ENCODE data around the gene EDIL3. TPM values are rescaled to one million over a fixed set of nuclear protein-coding genes. Genes with fewer than 3 reads are reported as not detected.

The EDIL3 gene
- total RNA-seq, 4 donors from 2014 or later = 9.4 to 21.5 (median 17.5) TPM

DNA sequence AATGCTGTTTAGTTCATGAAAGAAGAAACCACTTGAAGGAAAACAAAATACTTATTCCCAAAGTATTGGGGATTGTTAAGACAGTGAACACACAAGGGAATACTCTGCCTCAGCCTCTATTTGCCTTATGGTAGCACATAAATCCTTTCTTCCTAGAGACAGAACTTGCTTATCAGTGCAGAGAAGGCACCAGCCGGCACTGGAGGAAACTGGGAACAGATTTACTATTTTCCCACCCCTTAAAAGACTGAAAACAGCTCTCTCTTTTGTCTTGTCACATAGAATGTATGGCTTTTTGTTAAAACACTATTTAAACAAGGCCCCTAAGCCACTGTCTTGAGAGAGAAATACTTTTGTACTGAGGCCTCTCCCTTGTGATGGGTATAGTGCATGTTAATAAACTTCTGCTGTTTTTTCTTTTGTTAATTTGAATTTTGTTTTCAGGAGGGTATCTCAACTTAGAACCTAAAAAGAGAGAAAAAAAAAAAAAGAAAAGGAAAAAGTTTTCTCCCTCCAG lies 40.7 kb upstream of the EDIL3 start:
- 47% methylated on average over 1 of the region's 1 CpG for WGBS

DNA sequence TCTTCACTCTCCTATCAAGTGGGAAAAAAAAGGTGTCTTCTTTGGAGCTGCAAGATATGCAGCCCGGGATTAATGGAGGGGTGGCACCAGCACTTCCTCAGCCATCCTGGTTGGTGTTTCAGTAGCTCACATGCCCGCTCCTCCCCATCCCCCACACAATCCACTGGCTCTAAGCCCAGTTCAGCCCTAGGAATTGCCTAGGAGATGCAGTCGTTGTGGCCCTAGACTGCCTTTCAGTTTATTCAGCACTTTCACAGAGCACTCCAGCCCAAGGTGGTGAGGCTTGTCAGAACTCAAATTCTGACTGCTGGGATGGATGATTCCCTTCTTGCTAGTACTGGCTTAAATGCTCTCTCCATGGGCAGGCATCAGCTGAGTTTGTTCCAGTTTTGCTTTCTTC lies 35.1 kb upstream of the EDIL3 start:
- 77% methylated on average over 3 of the region's 3 CpGs for WGBS
- DNase-seq (ENCODE audit: low spot score in 2 of 2) = no peak
- TF ChIP-seq, protein P1, sequence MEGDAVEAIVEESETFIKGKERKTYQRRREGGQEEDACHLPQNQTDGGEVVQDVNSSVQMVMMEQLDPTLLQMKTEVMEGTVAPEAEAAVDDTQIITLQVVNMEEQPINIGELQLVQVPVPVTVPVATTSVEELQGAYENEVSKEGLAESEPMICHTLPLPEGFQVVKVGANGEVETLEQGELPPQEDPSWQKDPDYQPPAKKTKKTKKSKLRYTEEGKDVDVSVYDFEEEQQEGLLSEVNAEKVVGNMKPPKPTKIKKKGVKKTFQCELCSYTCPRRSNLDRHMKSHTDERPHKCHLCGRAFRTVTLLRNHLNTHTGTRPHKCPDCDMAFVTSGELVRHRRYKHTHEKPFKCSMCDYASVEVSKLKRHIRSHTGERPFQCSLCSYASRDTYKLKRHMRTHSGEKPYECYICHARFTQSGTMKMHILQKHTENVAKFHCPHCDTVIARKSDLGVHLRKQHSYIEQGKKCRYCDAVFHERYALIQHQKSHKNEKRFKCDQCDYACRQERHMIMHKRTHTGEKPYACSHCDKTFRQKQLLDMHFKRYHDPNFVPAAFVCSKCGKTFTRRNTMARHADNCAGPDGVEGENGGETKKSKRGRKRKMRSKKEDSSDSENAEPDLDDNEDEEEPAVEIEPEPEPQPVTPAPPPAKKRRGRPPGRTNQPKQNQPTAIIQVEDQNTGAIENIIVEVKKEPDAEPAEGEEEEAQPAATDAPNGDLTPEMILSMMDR (IDR thresholded peaks at IDR 0.05) = no peak
- TF ChIP-seq POLR2AphosphoS5 (IDR thresholded peaks at IDR 0.05) (no peak), POLR2A (IDR thresholded peaks at IDR 0.05) (no peak), EP300 (IDR thresholded peaks at IDR 0.05) (no peak)
- Histone ChIP-seq H3K27me3 (no peaks in the 10 kb centered on the region), H3K27ac (no peak overlapping the region), H3K4me3 (no peak overlapping the region), H3K4me1 (no peaks in the 10 kb centered on the region), H3K36me3 (no peaks in the 10 kb centered on the region), H3K9me3 (no peaks in the 10 kb centered on the region)

More for the DNA sequence above, 40.7 kb upstream of the EDIL3 start:
- no peak overlapping the region for H3K4me3 ChIP-seq
- H3K27ac ChIP-seq = no peak overlapping the region
- peaks cover 5% of the 10 kb centered on the region for H3K4me1 ChIP-seq
- H3K27me3 ChIP-seq = no peaks in the 10 kb centered on the region
- DNase-seq (ENCODE audit: low spot score in 2 of 2) = no peak
- TF ChIP-seq POLR2AphosphoS5 (IDR thresholded peaks at IDR 0.05) (no peak), EP300 (IDR thresholded peaks at IDR 0.05) (no peak), POLR2A (IDR thresholded peaks at IDR 0.05) (no peak)
- TF ChIP-seq, protein P1 (IDR thresholded peaks at IDR 0.05) = no peak
- no peaks in the 10 kb centered on the region for H3K9me3 ChIP-seq
- no peaks in the 10 kb centered on the region for H3K36me3 ChIP-seq

DNA sequence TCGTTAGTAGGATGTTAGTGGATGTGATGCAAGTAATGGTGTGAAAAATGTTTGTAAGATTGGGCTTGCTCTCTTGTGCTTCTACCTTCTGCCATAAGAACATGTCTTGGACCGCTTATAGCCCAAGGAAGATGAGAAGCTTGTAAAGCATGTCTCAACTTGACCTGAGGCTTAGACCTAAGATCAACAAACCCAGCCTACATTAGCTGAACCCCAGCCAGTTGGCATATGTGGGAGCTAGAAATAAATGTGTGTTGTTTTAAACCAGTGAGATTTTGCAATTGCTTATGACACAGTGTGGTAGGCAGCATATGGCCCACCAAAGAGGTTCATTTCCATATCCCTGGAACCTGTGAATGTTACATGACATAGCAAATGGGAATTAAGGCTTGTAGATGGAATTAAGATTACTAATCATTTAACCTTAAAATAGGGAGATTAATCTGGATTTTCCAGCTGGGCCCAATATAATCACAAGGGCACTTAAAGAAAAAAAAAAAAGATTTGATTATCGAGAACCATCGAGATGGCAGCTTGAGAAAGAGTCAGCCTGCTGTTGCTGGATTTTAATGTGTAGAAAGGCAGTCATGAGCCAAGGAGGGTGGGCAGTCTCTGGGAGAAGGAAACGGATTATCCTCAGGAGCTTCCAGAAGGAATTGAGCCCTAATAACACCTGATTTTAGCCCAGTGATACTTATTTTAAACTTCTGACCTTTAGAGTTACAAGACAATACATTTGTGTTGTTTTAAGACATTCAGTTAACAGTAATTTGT lies 27.3 kb upstream of the EDIL3 start:
- 59% methylated on average over 5 of the region's 5 CpGs for WGBS
- Histone ChIP-seq H3K4me3 (no peak overlapping the region), H3K27ac (peak overlapping the region; percentile 29), H3K9me3 (no peaks in the 10 kb centered on the region), H3K4me1 (peaks cover 6% of the 10 kb centered on the region), H3K27me3 (no peaks in the 10 kb centered on the region), H3K36me3 (no peaks in the 10 kb centered on the region)
- no peak for DNase-seq (ENCODE audit: low spot score in 2 of 2)
- TF ChIP-seq POLR2AphosphoS5 (IDR thresholded peaks at IDR 0.05) = peak in 1 of 3 donors; percentile 19
- TF ChIP-seq POLR2A (IDR thresholded peaks at IDR 0.05) = no peak
- TF ChIP-seq, protein P1 (IDR thresholded peaks at IDR 0.05) = no peak
- no peak for TF ChIP-seq EP300 (IDR thresholded peaks at IDR 0.05)

DNA sequence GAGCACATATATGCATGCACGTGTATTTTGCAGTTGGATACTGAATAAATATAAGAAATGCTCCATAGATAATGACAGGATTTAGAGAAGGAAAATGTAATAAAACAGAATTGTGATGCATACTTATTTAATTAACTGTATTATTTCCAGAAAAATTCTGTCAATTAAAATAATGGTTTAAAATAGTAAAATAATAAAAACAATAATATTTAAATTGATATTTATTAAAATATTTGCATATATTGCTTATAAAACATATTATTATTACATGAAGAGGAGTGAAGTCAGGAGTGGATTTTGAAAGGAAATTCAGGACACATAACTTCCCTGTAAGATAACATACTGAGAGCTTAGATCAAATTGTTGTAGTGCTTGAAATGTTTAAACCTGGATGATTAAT lies 21.4 kb upstream of the EDIL3 start:
- H3K4me3 ChIP-seq = no peak overlapping the region
- H3K4me1 ChIP-seq = no peaks in the 10 kb centered on the region
- H3K36me3 ChIP-seq = no peaks in the 10 kb centered on the region
- H3K27ac ChIP-seq = no peak overlapping the region
- H3K9me3 ChIP-seq = no peaks in the 10 kb centered on the region
- WGBS = 92% methylated on average over 1 of the region's 1 CpG
- no peak for DNase-seq (ENCODE audit: low spot score in 2 of 2)
- TF ChIP-seq POLR2AphosphoS5 (IDR thresholded peaks at IDR 0.05) (no peak), EP300 (IDR thresholded peaks at IDR 0.05) (no peak), POLR2A (IDR thresholded peaks at IDR 0.05) (no peak)
- TF ChIP-seq, protein P1 (IDR thresholded peaks at IDR 0.05) = no peak
- no peaks in the 10 kb centered on the region for H3K27me3 ChIP-seq

DNA sequence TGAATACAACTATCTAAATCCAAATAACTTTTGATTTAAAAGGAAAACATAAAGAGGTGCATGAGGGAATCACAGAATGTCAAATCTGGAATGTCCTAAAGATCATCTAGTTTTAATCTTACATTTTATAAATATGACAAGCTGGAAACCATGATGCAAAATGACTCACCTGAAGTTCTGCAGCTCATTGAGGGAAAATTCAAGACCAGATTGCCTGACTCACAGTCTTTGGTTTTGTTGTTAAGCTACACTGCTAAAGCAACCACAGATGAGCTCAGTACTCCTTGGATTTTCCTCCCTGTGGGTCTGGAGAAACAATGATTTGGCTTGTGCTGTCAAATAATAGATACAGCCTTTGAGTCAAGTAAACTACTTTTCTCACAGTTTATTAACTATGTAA lies 19.1 kb upstream of the EDIL3 start:
- no peak for TF ChIP-seq EP300 (IDR thresholded peaks at IDR 0.05)
- TF ChIP-seq, protein P1 (IDR thresholded peaks at IDR 0.05) = no peak
- TF ChIP-seq POLR2A (IDR thresholded peaks at IDR 0.05) = no peak
- no peak for TF ChIP-seq POLR2AphosphoS5 (IDR thresholded peaks at IDR 0.05)
- Histone ChIP-seq H3K4me1 (no peaks in the 10 kb centered on the region), H3K27ac (no peak overlapping the region), H3K9me3 (no peaks in the 10 kb centered on the region), H3K36me3 (no peaks in the 10 kb centered on the region), H3K27me3 (no peaks in the 10 kb centered on the region), H3K4me3 (no peak overlapping the region)
- no peak for DNase-seq (ENCODE audit: low spot score in 2 of 2)

Data from suprapubic skin (tissue), 4 donors.